Measurements from ENCODE around the gene HSF2BP.

HSF2BP gene

DNA sequence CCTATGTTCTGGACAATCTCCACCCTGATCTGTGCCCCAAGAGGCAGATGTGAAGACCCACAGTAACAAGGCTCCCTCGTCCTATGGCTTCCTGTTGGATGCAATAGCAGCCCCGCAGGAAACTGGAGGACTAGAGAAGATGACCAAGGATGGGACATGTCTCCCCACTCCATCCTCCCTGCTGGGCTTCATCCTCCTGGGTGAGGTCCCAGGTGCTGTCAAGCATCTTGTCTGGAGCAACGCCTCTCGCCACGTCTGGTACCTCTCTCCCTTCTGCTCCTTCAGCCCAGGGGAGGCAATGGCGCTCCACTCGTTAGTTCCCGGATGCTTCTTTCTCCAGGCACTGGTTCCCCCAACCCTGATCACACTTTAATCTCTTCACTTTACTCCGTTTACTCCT, 11.1 kb downstream of the HSF2BP start:
- DNase-seq, result no peak

DNA sequence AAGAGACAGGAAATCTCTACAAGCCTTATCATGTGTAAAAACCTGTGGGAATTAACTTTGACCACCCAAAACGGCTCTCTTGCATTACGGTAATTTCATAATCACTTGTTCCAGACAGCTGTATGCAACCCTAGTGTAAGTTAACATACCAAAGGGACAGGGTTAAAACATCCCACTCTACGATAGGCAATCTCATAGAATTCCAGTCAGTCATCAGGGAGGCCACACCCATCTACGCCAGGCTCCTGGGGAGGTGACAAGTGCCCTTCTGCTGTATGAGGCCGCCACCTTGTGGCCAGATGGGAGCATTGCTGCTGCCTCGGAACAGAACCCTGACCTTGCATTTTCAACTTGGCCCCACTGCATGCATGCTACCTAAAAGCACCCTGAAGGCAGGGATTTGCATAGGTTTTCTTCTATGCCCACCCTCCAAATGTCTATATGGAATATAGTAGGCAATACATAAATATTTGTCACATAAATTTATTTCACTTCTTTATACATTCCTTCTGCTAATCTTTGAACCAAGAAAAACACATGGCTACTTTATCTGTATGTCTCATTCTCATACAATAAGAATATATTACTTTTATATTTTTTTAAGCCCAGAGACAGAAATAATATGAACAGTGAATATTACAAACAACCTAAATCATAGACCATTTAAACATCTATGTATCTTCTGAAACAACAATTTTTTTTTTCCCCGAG, 12.6 kb downstream of the HSF2BP start:
- peak; percentile 92 for DNase-seq

DNA sequence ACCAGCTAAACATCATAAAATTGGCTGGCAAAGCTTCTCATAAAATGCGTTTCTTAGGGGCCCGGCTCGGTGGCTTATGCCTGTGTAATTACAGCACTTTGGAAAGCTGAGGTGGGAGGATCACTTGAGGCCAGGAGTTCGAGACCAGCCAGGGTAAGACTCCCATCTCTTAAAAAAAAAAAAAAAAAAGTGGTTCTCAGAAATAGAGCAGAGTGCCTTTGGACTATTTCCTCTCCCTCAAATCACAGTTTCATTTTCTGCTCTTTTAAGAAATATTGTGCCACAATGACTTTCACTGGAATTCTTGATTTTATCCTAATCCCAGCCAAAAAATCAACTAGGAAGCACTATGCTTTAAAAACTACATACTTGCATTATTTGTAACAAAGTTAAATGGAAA, 13.3 kb downstream of the HSF2BP start:
- no peak for DNase-seq

DNA sequence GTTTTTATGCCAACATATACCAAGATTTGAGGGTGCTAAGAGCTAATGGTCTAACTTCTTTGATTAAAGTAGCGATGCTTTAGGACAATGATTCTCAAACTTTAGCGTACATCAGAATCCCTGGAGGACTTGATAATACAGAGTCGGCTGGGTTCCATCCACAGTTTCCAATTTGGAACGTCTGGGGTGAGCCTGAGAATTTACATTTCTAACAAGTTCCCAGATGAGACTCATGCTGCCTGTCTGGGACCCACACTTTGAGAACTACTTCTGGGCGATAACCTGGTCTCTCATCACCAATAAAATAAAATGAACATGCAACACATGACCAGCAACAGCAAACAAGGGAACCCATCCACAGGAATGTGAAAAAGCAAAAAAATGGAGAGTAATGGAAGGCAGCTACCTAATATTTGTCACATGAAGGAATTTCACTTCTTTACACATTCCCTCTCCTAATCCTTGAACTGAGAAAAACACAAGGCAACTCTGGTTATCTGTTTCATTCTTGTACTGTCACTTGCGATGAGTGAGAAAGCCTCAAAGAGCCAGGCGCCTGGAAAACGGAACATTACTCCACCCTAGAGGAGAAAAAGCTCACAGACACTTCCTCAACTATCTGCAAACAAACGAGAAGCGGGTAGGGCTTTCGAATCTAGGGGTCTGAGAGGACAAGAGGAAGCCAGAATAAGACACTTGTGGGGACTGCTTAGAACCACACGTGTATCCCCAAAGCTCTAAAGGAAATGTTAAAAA, 14.0 kb downstream of the HSF2BP start:
- peak; percentile 22 for DNase-seq

DNA sequence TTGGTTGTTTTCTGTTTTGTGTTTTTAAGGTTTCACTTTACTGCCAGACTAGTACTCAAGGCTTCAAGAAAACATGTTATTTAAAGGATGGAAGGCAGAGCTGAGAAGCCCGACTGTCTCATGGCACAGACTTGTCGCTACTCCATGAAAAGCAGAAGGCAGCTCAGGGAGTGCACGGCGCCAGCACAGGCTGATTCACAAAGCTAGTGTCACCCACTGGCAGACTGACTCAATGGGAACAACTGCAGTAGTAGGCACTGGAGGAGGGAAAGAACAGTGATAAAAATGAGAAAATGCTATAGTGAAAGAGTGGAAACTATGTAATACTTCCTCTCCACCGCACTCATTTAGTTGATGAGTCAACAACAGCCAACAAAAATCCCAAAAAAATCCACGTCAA, 14.7 kb downstream of the HSF2BP start:
- no peak for DNase-seq

DNA sequence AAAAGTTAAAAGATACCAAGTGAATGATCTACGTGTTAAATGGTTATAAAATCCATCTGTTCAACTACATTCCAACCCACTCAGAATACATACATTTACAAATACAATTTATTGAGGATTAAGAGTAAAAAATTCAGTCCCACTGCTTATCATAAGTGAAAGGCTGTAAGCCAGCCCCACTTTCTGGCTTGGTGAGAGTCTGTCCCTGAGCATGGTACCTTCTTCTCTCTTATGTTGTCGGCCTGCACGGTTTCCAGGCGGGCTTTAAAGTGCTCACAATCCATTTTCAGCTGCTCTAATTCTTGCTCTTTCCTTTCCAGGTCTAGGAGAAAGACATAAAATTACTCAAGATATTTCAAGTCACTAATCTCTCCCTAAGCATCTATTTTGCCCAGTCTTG, 15.2 kb downstream of the HSF2BP start:
- DNase-seq, result no peak

DNA sequence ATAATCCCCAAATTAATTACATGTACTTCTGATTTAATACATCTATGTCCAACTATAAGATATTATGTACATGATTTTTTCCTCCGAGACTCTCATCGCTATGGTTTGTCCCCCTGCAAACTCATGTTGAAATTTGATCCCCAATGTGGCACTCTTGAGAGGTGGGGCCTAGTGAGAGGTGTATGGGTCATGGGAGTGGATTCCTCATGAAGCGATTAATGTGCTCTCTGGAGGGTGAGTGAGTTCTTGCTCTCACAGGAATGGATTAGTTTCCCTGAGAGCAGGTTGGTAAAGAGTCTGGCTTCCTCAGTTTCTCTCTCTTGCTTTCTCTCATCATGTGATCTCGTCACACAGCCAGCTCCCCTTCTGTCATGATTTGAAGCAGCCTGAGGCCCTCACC, 16.1 kb downstream of the HSF2BP start:
- DNase-seq, result no peak

DNA sequence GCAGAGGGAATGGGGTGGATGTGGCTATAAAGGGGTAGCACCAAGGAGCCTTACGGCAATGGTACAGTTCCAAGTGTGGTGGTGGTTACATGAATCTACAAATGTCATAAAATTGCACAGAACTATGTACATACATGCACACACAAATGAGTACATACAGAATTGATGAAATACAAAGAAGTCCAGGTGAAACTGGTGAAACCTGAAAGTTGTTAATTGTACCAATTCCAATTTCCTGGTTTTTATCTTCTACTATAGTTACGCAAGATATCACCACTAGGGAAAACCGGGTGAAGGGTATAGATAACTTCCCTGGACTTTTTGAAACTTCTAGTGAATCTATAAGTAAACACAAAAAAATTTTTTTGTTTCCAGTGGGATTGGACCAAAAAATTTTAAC, 18.9 kb downstream of the HSF2BP start:
- DNase-seq, result no peak

DNA sequence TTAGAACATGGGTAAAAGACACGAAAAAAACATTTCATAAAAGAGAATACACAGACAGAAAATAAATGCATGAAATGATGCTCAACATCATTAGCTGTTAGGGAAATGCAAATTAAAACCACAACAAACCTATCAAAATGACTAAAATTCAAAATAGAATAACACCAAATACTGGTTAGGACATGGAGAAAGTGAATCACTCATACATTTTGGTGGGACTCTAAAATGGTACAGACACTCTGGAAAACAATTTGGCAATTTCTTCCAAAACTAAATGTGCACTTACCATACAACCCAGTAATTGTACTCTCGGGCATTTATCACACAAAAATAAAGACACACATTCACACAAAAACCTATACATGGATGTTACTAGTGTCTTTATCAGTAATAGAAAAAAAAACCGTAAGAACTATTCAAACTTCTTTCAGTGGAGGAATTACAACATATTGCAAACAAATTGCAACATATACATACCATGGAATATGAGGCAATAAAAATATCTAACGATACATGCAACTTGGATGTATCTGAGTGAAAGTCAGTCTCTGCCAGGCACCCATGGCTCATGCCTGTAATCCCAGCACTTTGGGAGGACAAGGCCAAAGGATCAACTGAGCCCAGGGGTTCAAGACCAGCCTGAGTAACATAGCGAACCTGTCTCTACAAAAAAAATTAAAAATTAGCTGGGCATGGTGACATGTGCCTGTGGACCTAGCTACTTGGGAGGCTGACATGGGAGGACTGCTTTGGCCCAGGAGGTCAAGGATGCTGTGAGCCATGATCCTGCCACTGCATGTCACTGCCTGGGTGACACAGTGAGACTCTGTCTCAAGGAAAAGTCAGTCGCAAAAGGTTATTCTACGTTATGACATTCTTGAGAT, 19.6 kb downstream of the HSF2BP start:
- DNase-seq, result no peak

DNA sequence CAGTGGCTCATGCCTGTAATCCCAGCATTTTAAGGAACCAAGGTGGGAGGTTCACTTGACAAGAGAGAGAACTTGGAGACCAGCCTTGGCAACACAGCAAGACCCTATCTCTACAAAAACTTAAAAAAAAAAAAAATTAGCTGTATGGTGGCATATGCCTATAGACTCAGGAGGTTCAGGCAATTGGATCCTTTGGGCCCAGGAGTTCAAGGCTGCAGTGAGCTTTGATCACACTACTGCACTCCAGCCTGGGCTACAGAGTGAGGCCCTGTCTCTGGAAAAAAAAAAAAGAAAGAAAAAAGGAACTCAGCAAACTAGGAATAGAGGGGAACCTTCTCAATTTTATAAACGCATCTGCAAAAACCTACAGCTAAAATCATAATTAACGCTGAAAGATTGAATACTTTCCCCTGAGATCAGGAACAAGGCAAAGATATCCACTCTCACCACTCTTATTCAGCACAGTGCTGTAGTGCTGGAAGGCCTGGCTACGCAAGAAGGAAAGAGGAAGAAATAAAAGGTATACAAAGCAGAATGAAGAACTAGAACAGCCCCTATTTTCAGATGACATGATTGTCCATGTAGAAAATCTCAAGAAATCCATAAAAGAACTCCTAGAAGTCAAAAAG, 21.6 kb downstream of the HSF2BP start:
- DNase-seq, result no peak

DNA sequence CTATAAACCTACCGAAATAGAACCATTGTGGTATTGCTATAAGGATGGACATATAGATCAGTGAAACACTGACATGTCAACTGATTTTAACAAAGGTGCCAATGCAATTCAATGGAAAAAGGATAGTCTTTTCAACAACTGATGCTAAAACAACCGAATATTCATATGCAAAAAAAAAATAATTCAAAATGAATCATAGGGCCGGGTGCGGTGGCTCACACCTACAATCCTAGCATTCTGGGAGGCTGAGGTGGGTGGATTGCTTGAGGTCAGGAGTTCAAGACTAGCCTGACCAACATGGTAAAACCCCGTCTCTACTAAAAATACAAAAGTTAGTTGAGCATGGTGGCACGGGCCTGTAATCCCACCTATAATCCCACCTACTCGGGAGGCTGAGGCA, 23.9 kb downstream of the HSF2BP start:
- DNase-seq, result no peak

DNA sequence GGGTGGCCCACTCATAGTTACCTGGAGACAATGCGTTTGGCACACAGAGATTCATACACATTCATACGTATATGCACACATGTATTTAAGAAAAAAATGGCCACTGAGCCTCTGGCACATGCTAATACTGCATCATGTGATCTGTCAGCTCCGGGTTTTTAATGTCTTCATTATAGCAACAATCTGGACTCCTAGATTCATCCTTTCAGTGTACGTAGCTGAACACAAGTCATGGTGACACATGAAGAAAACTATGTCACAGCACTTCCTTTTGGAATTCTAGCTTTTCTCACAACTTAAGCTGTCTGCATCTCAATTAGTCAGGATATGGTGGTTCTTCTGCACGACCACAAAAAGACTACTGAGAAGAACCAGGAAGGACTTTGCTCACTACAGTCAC, 24.7 kb downstream of the HSF2BP start:
- no peak for DNase-seq

DNA sequence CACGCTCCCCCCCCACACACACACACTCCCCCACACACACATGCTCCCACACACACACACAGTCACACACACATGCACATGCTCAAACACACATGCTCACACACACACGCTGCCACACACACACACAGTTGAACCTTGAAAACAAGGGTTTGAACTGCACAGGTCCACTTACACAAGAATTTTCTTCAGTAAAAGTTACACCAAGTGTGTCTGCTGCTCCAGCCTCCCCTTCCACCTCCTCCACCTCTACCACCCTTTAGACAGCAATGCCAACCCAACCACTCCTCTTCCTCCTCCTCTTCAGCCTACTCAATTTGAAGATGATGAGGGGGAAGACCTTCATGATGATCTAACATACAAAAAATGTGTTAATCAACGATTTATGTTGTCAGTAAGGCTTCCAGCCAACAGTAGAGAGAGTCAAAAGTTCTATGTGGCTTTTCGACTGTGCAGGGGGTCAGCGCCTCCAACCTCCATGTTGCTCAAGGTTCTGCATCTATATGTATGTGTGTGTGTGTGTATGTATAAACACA, 26.8 kb downstream of the HSF2BP start:
- no peak for DNase-seq

DNA sequence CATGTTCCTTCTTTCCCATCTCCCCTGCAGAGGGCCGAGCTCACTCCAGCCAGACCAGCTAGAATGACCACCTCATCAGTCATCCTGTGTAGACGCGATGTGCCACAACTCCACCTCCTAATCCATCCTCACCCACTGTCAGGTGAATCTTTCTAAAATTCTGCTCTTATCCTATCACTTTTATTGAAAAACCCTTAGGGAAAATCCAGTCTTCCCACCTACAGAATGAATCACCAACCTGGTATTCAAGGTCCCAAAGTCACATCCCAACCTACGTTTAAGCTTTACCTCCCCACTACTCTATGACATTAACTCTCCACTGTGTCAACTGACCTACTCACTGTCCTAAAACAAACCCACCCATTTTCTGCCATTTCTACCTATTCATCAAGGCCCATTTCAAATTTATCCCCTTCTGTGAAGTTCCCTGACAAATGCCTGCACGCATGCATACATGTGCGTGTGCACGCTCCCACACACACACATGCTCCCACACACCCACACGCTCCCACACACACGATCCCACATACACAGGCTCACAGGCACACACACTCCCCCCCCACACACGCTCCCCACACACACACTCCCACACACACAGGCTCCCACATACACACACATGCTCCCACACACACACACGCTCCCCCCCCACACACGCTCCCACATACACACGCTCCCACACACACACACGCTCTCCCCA, 27.7 kb downstream of the HSF2BP start:
- no peak for DNase-seq

DNA sequence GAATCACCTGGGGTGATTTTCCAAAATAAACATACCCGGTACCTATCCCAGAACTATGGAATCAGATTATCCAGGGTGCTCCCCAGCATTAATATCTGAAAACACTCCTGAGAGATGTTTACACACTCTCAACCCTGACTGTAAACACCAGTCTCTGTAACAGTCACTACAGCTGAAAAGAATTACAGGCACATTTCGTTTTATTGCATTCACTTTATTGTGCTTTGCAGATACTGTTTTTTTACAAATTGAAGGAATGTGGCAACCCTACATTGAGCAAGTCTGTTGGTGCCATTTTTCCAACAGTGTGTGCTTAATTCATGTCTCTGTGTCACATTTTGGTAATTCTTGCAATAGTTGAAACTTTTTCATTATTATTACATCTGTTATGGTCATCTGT, 31.8 kb downstream of the HSF2BP start:
- no peak for DNase-seq

DNA sequence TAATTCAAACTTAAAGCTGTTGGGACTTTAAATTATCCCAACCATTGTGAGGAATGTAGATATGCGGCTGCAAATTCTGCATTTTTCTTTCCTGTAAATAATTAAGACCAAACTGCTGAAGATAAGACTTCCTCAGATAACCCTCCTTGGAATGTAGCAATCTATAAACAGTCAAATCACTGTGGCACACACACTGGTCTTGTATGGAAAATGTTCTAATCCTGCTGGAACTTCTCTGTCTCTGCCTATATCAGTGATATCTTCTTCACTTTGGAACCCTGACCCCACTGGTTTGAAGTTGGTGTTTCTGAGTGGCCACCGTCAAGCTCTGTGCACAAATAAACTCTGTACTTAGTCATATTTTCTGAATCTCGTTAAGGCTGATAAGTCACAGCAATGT, 32.9 kb downstream of the HSF2BP start:
- no peak for DNase-seq

DNA sequence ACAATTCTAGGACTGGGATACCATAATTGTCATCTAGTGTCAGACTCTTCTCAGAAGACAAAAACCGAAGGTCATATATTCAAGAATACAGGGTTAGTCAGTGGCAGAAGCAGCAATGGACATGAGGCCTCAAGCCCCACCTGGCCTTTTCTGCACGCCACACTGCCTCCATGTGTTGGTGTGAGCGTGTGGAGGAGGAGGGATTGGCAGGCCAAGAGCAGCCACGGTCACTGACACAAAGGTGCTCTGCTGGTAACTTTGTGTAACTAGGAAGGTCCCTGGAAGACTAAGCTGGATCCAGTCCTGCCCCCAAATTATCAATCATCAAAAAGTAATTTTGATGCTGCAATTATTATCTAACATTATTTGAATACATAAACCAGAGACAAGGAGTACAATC, 34.9 kb downstream of the HSF2BP start:
- DNase-seq, result no peak

DNA sequence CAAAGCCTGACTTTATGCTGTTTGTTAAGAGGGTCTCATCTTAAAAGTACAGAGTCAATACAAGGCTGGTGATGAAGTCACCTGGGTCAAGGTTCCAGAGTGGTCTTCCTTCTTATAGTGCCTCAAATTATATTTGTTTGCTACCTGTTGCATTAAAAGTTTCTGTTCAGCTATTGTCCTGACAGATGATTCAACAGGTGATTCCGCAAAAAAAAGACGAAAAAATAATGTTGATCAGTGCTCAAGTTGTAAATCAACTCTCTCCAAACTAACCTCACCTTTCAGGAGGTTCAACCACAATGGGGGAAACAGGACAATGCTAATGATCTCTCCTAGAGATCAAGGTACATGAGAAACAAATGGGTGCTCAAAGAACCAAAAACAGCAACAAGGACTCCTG, 35.7 kb downstream of the HSF2BP start:
- DNase-seq, result no peak

DNA sequence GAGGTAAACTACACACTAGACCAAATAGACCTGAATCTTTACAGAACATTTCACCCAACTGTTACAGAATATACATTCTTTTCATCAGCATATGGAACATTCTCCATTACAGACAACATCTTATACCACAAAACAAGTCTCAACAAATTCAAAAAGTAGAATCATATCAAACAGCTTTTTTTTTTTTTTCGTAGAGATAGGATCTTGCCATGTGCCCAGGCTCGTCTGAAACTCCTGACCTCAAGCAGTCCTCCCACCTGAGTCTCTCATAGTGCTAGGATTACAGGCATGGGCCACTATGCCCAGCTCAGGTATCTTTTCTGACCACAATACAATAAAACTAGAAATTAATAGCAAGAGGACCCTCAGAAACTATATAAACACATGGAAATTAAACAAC, 36.5 kb downstream of the HSF2BP start:
- no peak for DNase-seq

DNA sequence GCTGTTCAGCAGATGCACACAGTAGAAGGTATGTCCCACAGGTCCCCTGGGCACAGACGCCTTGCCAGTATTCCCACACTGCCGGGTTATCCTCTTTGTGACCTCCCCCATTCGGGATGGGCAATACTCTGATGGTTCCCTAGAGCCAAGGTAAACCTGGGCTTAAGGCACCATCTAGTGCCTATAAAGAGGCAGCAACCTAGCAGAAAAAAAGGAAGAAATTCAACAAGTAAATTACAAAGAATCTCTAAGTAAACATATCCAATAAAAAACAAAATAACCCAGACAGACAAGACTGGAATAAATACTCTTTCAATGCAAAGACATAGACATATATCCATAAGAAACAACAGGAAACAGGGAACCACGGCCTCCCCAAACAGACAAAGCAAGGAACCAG, 39.4 kb downstream of the HSF2BP start:
- no peak for DNase-seq

DNA sequence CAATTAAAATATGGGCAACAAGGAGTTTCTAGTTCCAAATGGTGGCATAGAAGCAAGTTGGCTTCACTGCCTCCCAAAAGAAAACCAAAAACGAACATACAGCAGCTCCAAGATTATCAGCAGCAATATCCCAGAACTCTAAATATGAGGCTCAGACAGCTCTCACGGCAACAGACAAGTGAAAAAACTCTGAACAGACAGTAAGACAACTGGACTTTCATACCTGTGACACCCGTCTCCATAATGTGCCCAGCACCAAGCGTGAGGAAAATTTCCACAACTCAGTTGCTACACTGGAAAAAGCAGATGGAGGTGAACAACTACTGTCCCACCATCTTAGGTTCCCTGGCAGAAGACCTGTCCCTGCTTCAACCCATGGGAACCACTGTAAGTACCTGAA, 39.9 kb downstream of the HSF2BP start:
- DNase-seq, result no peak

DNA sequence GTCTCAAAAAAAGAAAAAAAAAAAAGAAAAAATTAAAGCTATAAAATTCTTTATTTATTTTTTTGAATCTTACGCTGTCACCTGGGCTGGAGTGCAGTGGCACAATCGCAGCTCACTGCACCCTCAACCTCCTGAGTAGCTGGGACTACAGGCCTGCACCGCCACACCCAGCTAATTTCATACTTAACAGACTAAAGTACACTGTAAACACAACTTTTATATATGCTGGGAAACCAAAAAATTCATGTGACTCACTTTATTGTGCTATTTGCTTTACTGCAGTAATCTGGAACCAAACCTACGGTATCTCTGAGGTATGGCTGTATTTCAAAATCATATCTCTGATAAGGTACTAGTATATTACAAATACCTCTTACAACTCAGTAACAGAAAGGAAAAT, 40.3 kb downstream of the HSF2BP start:
- no peak for DNase-seq
